Measurements from ENCODE around the gene HLA-DRA.

GRCh38 chr6:32391505-32391904 lies 48.2 kb upstream of the HLA-DRA start:
- TF ChIP-seq CTCF (IDR thresholded peaks at IDR 0.05; ENCODE audit: low read length) (no peak), EZH2 (optimal IDR thresholded peaks at IDR 0.05; ENCODE audit: low read depth, low read length) (no peak), EZH2phosphoT487 (IDR thresholded peaks at IDR 0.05; ENCODE audit: low read length) (no peak)
